Cardiac muscle cell (in vitro differentiated cells and primary cell): ENCODE data around the gene APRT. TPM values are rescaled to one million over a fixed set of nuclear protein-coding genes. Genes with fewer than 3 reads are reported as not detected.

Experiments used
- DNase-seq, 2 donors: peaks; one replicate each; pipeline versions ENCODE4 v3.0.0 to v3.0.0-alpha.2; 2010 to 2017; ENCODE audit warnings: low read depth in 1 of 2, low spot score in 1 of 2
- H3K27ac ChIP-seq: fragments of 200-600 bp; sonication (generic); 2 replicates; pipeline ENCODE4 v1.5.1; 2016
- H3K27me3 ChIP-seq: fragments of 200-600 bp; sonication (generic); 2 replicates; pipeline ENCODE4 v1.6.0; 2016; ENCODE audit warnings: control low read depth
- H3K36me3 ChIP-seq: fragments of 200-600 bp; sonication (generic); 2 replicates; pipeline ENCODE4 v1.5.1; 2016; ENCODE audit warnings: control low read depth
- H3K4me1 ChIP-seq: fragments of 200-600 bp; sonication (generic); 2 replicates; pipeline ENCODE4 v1.8.1; 2017; ENCODE audit warnings: low read depth, mild to moderate bottlenecking, mixed run types
- H3K4me3 ChIP-seq: fragments of 200-600 bp; sonication (generic); 2 replicates; pipeline ENCODE4 v1.5.1; 2016; ENCODE audit warnings: mild to moderate bottlenecking
- H3K9me3 ChIP-seq: fragments of 200-600 bp; sonication (generic); 2 replicates; pipeline ENCODE4 v1.5.1; 2017; ENCODE audit warnings: low read depth, mild to moderate bottlenecking, control low read depth
- polyA plus RNA-seq: library from polyadenylated mRNA; unstranded; fragments of >200 nt; fragmentation: Nextera tagmentation; extraction: Ambion mirVana; gene quantifications from 2 replicates; pipeline ENCODE4 v1.2.1, GENCODE V29; 2016
- total RNA-seq: library from RNA; depleted of rRNA; stranded (reverse); fragments of >200 nt; gene quantifications from 2 replicates; pipeline ENCODE4 v1.2.3, GENCODE V29; 2016
- TF ChIP-seq, protein P1 (sequence below): IDR thresholded peaks from 2 replicates; pipeline ENCODE4 v1.5.1; 2012; ENCODE audit warnings: low read depth, mild to moderate bottlenecking, low read length

Gene APRT, protein sequence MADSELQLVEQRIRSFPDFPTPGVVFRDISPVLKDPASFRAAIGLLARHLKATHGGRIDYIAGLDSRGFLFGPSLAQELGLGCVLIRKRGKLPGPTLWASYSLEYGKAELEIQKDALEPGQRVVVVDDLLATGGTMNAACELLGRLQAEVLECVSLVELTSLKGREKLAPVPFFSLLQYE
- 123 and 140 TPM in 2 replicates for total RNA-seq
- polyA plus RNA-seq, result 169 and 193 TPM in 2 replicates

DNA sequence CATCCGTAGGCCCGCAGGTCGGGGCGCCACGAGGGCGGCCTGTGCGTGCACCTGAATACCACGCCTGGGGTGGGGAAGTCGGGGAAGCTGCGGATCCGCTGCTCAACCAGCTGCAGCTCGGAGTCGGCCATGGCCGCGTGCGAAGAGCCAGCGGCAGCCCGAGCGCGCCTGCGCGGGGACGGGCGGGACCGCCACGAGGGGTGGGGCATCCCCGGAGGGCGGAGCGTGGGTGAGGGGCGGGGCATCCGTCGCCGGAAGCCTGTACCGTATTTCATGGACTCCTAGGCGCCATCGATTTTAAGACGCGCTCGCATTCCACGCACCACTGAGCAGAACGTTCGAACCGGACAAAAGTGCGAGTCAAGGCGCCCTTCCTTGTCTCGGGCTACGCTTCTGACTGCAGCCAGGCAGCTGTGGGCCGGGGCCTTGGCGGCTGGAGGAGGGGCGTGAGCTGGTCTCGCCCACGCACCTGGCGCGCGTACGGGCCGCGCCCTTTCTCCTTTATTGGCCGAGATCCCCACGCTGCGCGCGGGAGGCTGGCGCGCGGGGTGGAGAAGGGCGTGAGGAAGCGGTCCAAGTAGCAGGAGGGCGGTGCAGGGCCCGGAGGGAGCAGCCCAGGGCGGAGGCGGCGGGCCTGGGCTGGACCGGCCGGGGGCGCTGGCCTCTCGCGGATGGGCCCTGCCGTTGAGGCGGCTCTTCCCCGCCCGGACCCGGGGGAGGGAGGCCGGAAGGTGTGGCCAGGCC lies at the start of gene APRT:
Gene APRT, minus strand, starts transcription at position 160 of the 744 bp plus-strand sequence. Its CDS starts 29 bp downstream, at position 131.
- Histone ChIP-seq H3K4me1 (peaks cover 9% of the 10 kb centered on the region), H3K36me3 (peaks cover 6% of the 10 kb centered on the region), H3K27ac (peak within 1 kb of the TSS; percentile 84), H3K27me3 (no peaks in the 10 kb centered on the region), H3K4me3 (peak within 1 kb of the TSS; percentile 67), H3K9me3 (no peaks in the 10 kb centered on the region)
- peak; percentile 94 to 97 for DNase-seq
- TF ChIP-seq, protein P1, sequence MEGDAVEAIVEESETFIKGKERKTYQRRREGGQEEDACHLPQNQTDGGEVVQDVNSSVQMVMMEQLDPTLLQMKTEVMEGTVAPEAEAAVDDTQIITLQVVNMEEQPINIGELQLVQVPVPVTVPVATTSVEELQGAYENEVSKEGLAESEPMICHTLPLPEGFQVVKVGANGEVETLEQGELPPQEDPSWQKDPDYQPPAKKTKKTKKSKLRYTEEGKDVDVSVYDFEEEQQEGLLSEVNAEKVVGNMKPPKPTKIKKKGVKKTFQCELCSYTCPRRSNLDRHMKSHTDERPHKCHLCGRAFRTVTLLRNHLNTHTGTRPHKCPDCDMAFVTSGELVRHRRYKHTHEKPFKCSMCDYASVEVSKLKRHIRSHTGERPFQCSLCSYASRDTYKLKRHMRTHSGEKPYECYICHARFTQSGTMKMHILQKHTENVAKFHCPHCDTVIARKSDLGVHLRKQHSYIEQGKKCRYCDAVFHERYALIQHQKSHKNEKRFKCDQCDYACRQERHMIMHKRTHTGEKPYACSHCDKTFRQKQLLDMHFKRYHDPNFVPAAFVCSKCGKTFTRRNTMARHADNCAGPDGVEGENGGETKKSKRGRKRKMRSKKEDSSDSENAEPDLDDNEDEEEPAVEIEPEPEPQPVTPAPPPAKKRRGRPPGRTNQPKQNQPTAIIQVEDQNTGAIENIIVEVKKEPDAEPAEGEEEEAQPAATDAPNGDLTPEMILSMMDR, result peak; percentile 31

DNA sequence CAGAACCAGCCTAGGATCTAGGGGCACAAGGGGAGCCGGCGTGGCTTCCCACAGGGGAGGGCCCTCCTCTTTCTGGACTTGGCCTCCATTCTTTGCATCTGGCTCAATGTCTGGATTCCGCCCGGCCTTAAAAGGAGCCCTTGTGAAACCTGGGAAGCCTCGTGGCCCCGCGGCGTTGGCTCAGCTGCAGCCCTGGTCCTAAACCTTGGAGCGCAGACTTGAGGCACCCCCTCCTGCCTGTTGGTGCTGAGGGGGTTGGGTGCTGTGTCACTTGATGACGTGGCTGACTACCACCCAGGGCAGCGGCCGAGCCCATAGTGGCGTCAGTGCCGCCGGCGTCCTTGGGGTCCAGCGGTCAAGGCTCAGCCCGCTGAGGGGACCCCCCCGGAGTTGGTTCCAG lies 49.6 kb upstream of the APRT start:
- H3K36me3 ChIP-seq, result peaks cover 4% of the 10 kb centered on the region
- H3K9me3 ChIP-seq, result no peaks in the 10 kb centered on the region
- no peaks in the 10 kb centered on the region for H3K4me1 ChIP-seq
- DNase-seq, result no peak
- H3K4me3 ChIP-seq, result no peak overlapping the region
- TF ChIP-seq, protein P1, result no peak
- no peaks in the 10 kb centered on the region for H3K27me3 ChIP-seq
- H3K27ac ChIP-seq, result no peak overlapping the region

DNA sequence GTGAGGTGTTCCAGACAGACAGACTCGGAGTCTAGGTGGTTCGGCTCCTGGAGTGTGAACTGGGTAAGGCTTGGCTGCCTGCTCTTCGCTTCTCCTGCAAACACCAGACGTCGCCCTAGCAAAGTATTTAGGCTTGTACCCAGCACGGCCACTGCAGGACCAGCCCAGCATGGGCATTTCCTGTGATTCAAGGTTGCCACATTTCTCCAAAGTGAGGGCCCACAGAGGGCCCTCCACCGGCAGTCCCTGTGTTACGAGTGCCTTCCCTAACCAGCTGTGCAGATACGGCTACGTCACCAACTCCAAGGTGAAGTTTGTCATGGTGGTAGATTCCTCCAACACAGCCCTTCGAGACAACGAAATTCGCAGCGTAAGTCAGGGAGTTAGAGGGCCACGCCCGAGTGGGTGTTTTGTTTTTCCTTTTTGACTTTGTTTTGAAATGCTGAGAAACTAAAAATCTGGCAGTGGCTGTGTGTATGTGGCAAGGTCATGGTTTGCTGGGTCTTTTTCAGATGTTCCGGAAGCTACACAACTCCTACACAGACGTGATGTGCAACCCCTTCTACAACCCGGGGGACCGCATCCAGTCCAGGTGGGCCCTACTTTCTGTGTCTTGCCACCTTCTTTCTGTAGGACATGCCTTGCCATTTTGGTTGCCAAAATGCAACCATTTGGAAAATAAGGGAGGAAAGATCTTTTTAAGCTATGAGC lies 47.8 kb upstream of the APRT start:
- no peaks in the 10 kb centered on the region for H3K9me3 ChIP-seq
- no peak overlapping the region for H3K27ac ChIP-seq
- no peaks in the 10 kb centered on the region for H3K4me1 ChIP-seq
- peaks cover 4% of the 10 kb centered on the region for H3K36me3 ChIP-seq
- no peak overlapping the region for H3K4me3 ChIP-seq
- H3K27me3 ChIP-seq, result no peaks in the 10 kb centered on the region
- no peak for DNase-seq
- TF ChIP-seq, protein P1, result no peak

DNA sequence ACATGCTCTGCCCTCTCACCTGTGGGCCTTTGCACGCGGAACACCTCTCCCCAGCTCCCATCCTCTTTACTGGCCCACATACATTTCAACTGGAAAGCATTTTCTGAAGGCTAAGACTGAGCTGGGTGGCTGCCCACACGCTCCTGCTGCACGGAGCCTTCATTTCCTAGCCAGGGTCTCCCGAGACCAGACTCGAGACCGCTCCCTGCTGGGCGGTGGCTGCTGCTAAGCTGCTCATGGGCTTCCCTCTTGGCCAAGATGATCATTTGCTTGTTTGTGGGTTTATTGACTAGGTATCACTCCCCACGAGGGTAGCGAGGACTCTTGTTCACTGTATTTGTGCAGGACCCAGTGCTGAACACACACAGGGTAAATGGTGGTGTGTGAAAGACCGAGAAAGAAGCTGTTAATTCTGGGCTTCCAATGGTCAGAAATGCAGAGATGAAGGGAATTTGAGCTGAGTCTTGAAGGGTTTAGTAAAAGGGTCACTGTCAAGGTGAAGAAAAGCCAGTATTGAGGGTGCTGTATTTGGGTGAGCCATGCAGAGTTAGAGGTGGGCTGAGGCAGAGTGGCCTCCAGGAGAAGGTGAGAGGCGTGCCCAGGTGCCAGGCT lies 46.1 kb upstream of the APRT start:
- H3K9me3 ChIP-seq, result no peaks in the 10 kb centered on the region
- H3K27ac ChIP-seq, result peak overlapping the region; percentile 78
- TF ChIP-seq, protein P1, result peak; percentile 90
- H3K27me3 ChIP-seq, result no peaks in the 10 kb centered on the region
- H3K4me1 ChIP-seq, result no peaks in the 10 kb centered on the region
- H3K36me3 ChIP-seq, result peaks cover 4% of the 10 kb centered on the region
- peak; percentile 83 to 84 for DNase-seq
- peak overlapping the region; percentile 75 for H3K4me3 ChIP-seq
